ENCODE data around the gene PIGBOS1. TPM values are rescaled to one million over a fixed set of nuclear protein-coding genes. Genes with fewer than 3 reads are reported as not detected.

The PIGBOS1 gene
- total and polyA plus RNA-seq, 11 donors: 5.8 to 18.0 (median 8.1) TPM

GRCh38 chr15:55361048-55361447 lies 42.1 kb upstream of the PIGBOS1 start:
- no peak for DNase-seq
- ATAC-seq: no peak
- H3K27me3 ChIP-seq: no peaks in the 10 kb centered on the region
- H3K4me1 ChIP-seq: no peaks in the 10 kb centered on the region
- 87 to 92% (median 90%) methylated on average over 10 of the region's 10 CpGs for WGBS, 4 donors
- no peak overlapping the region for H3K4me3 ChIP-seq
- no peaks in the 10 kb centered on the region for H3K9me3 ChIP-seq
- intact Hi-C loops (cut with DNase I): no loop called here
- TF ChIP-seq, protein P1, sequence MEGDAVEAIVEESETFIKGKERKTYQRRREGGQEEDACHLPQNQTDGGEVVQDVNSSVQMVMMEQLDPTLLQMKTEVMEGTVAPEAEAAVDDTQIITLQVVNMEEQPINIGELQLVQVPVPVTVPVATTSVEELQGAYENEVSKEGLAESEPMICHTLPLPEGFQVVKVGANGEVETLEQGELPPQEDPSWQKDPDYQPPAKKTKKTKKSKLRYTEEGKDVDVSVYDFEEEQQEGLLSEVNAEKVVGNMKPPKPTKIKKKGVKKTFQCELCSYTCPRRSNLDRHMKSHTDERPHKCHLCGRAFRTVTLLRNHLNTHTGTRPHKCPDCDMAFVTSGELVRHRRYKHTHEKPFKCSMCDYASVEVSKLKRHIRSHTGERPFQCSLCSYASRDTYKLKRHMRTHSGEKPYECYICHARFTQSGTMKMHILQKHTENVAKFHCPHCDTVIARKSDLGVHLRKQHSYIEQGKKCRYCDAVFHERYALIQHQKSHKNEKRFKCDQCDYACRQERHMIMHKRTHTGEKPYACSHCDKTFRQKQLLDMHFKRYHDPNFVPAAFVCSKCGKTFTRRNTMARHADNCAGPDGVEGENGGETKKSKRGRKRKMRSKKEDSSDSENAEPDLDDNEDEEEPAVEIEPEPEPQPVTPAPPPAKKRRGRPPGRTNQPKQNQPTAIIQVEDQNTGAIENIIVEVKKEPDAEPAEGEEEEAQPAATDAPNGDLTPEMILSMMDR (IDR thresholded peaks at IDR 0.05): no peak
- TF ChIP-seq POLR2A (IDR thresholded peaks at IDR 0.05): no peak
- peaks cover 0 to 94% (median 76%) of the 10 kb centered on the region in 9 donors for H3K36me3 ChIP-seq
- H3K27ac ChIP-seq: no peak overlapping the region

DNA sequence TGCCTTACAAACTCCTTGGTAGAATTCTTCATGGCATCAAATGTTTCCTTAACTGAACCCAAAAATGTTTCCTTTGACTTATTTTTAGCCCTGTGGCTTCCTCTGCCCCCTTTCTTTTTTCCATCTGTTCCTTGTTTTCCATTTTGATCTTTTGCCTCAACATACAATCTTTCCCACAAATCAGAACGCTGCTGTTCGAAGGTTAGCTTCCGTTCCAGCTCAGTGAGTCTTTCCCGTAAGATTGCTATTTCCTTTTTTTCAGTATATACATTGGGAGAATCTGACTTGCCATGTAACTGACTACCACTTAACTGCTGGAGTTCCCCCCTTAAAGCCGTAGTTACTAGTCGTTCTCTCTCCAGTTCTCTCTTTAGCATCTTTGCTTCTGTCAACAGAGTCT lies 41.3 kb upstream of the PIGBOS1 start:
- H3K27ac ChIP-seq: no peak overlapping the region
- no peak for TF ChIP-seq POLR2A (IDR thresholded peaks at IDR 0.05)
- TF ChIP-seq, protein P1 (IDR thresholded peaks at IDR 0.05): no peak
- H3K4me3 ChIP-seq: no peak overlapping the region
- peaks cover 0 to 98% (median 84%) of the 10 kb centered on the region in 9 donors for H3K36me3 ChIP-seq
- H3K9me3 ChIP-seq: no peaks in the 10 kb centered on the region
- 60 to 76% (median 70%) methylated on average over 6 of the region's 6 CpGs for WGBS, 4 donors
- intact Hi-C loops (cut with DNase I): no loop called here
- DNase-seq: no peak
- no peak for ATAC-seq
- no peaks in the 10 kb centered on the region for H3K4me1 ChIP-seq
- no peaks in the 10 kb centered on the region for H3K27me3 ChIP-seq

DNA sequence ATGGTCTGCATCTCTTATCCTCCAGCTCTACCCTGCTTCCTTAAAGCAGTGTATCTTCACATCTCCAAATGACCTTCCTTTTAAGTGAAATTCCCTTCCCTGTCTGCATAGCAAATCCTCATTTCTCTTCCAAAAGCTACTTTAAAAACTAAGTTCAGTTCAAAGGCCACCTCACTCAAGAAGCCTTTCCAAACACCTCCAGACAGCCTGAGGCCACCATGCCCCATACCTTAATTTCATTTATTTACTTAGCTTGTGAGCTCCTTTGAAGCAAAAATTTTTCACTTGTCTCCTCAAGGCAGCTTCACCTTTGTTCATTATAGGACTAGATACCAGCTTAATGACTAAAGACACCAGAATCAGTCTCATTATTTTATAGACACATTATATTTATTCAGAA lies 39.5 kb upstream of the PIGBOS1 start:
- Histone ChIP-seq H3K4me3 (no peak overlapping the region), H3K36me3 (peaks cover 0 to 93% (median 80%) of the 10 kb centered on the region in 9 donors), H3K27ac (no peak overlapping the region), H3K9me3 (no peaks in the 10 kb centered on the region), H3K4me1 (no peaks in the 10 kb centered on the region), H3K27me3 (no peaks in the 10 kb centered on the region)
- TF ChIP-seq, protein P1 (IDR thresholded peaks at IDR 0.05): no peak
- no peak for TF ChIP-seq POLR2A (IDR thresholded peaks at IDR 0.05)
- DNase-seq (no peak), ATAC-seq (no peak)
- intact Hi-C loops (cut with DNase I): no loop called here

- no peak for ATAC-seq
- no peak for DNase-seq
- WGBS, 4 donors: 92 to 99% (median 96%) methylated on average over 2 of the region's 2 CpGs
Observed at GRCh38 chr15:55357774-55358173, 38.9 kb upstream of the PIGBOS1 start.

More at GRCh38 chr15:55357774-55358173, 38.9 kb upstream of the PIGBOS1 start:
- Histone ChIP-seq H3K4me3 (no peak overlapping the region), H3K36me3 (peaks cover 0 to 90% (median 75%) of the 10 kb centered on the region in 9 donors), H3K27me3 (no peaks in the 10 kb centered on the region), H3K4me1 (no peaks in the 10 kb centered on the region), H3K9me3 (no peaks in the 10 kb centered on the region), H3K27ac (no peak overlapping the region)
- no peak for TF ChIP-seq POLR2A (IDR thresholded peaks at IDR 0.05)
- TF ChIP-seq, protein P1 (IDR thresholded peaks at IDR 0.05): no peak
- intact Hi-C loops (cut with DNase I): no loop called here
